Measurements from ENCODE around the gene SMIM38. TPM values are rescaled to one million over a fixed set of nuclear protein-coding genes. Genes with fewer than 3 reads are reported as not detected.

The SMIM38 gene
- total and polyA plus RNA-seq, 9 of the 15 experiments (the other 6 are each of a cell fraction or from before 2014, with no cell fraction given), result 0.07 to 1.2 (median 0.21) TPM; not detected in 2

DNA sequence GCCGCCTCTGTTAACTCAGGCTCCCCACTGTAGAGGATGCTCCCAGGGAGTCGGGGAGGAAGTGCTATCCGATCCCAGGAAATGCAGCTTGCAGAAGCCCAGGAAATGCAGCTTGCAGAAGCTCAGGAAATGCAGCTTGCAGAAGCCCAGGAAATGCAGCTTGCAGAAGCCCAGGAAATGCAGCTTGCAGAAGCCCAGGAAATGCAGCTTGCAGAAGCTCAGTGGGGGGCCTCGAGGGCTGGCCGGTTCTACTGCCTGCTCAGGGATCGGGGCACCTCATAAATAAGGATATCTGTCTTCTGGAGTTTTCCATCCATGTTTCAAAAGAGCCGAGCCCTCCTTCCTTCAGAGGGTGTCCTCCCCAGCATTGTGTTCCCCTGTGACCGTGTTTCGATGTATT is 25.1 kb upstream of the SMIM38 start:
- 0% methylated on average over 9 of the region's 9 CpGs for WGBS (ENCODE audit: insufficient coverage, low coverage, missing lambda C conversion rate)
- DNase-seq (ENCODE audit: extremely low read depth in 1 of 4, low spot score in 3 of 4), result no peak
- Histone ChIP-seq H3K4me3 (no peak overlapping the region), H3K9me1 (ENCODE audit: control insufficient read depth, insufficient read depth, low read length) (no peaks in the 10 kb centered on the region), H3K9ac (ENCODE audit: insufficient read depth in 1 of 2, low read depth in 2 of 2, low read length in 2 of 2) (no peak overlapping the region), H3K4me1 (replicated peaks in 1 of 2; ENCODE audit: control insufficient read depth in 2 of 2, insufficient read depth in 2 of 2, low read length in 2 of 2) (peaks cover 3 to 6% of the 10 kb centered on the region in 2 experiments; a peak in 2 of 5 replicates), H3K27me3 (ENCODE audit: control insufficient read depth in 2 of 2, insufficient read depth in 2 of 2, low read length in 2 of 2) (peaks cover 0 to 16% of the 10 kb centered on the region in 2 experiments; a peak in 3 of 5 replicates), H2AFZ (ENCODE audit: low read depth, low read length) (no peak overlapping the region), H3K9me3 (replicated peaks; ENCODE audit: control insufficient read depth, insufficient read depth, low read depth, low read length) (no peaks in the 10 kb centered on the region), H3K36me3 (ENCODE audit: control insufficient read depth, insufficient read depth, low read length) (no peaks in the 10 kb centered on the region), H3K27ac (ENCODE audit: extremely low read depth, low read depth, low read length) (no peak overlapping the region), H3K4me2 (ENCODE audit: insufficient read depth, low read length) (no peak overlapping the region), H3K79me2 (ENCODE audit: control insufficient read depth, insufficient read depth, low read length) (no peaks in the 10 kb centered on the region), H4K20me1 (replicated peaks; ENCODE audit: control insufficient read depth, insufficient read depth, low read length) (no peaks in the 10 kb centered on the region)
- intact Hi-C loops (cut with micrococcal nuclease), result loop anchor here (10.0 kb wide), 4 partner anchors 84 to 514 kb away; partner anchors contain the start of genes CCND1 and MYEOV
- no peak for FAIRE-seq
- no peak for ATAC-seq
- BruUV-seq (replicated peaks), result no TSS peak
- in situ Hi-C loops (cut with MboI), result no loop called here
- CTCF ChIA-PET (ENCODE audit: low intra/inter-chr PET ratio), result interaction anchor here (1.0 kb wide), 1 partner anchor 110 kb away, joined by 3 read pairs; no protein-coding TSS in a partner anchor
- TF ChIP-seq ADNP (tag; IDR thresholded peaks at IDR 0.05) (no peak), CEBPB (tag; IDR thresholded peaks at IDR 0.05) (no peak), ZNF311 (CRISPR knock-in tag; IDR thresholded peaks at IDR 0.05) (no peak), BCOR (IDR thresholded peaks at IDR 0.05) (no peak), ZNF778 (CRISPR knock-in tag; IDR thresholded peaks at IDR 0.05) (no peak)
- TF ChIP-seq, protein P1, sequence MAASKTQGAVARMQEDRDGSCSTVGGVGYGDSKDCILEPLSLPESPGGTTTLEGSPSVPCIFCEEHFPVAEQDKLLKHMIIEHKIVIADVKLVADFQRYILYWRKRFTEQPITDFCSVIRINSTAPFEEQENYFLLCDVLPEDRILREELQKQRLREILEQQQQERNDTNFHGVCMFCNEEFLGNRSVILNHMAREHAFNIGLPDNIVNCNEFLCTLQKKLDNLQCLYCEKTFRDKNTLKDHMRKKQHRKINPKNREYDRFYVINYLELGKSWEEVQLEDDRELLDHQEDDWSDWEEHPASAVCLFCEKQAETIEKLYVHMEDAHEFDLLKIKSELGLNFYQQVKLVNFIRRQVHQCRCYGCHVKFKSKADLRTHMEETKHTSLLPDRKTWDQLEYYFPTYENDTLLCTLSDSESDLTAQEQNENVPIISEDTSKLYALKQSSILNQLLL (CRISPR knock-in tag; IDR thresholded peaks at IDR 0.05; ENCODE audit: borderline replicate concordance), result no peak
- TF ChIP-seq, protein P2, sequence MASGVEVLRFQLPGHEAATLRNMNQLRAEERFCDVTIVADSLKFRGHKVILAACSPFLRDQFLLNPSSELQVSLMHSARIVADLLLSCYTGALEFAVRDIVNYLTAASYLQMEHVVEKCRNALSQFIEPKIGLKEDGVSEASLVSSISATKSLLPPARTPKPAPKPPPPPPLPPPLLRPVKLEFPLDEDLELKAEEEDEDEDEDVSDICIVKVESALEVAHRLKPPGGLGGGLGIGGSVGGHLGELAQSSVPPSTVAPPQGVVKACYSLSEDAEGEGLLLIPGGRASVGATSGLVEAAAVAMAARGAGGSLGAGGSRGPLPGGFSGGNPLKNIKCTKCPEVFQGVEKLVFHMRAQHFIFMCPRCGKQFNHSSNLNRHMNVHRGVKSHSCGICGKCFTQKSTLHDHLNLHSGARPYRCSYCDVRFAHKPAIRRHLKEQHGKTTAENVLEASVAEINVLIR (CRISPR knock-in tag; IDR thresholded peaks at IDR 0.05), result no peak
- POLR2A ChIA-PET, result no interaction called here
